ENCODE measurements around the gene PARD3B.
"Not testable (repeated sequence)": the region's sequence is repeated elsewhere in the genome, so short reads cannot be mapped to it uniquely, and the experiment has no call there.

PARD3B gene

GRCh38 chr2:205451901-205452512, 906.7 kb downstream of the PARD3B start:
- no peak for DNase-seq

DNA sequence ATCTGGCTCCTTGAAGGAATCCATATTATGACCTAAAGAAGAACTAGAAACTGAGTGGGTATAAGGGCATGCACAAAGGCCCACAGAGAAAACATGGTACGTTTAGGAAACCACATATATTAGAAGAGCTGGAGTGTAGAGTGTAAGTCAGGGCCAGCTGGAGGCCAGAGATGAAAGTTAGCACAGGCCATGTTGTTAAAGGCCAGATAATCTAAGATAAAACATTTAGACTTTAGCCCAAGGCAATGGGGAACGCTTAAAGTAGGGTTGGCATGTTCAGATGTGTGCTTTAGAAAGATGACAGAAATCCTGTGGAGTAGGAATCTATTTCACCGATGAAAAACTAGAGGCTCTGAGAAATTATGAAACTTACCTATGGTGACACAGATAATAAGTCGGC, 907.9 kb downstream of the PARD3B start:
- no peak for DNase-seq

DNA sequence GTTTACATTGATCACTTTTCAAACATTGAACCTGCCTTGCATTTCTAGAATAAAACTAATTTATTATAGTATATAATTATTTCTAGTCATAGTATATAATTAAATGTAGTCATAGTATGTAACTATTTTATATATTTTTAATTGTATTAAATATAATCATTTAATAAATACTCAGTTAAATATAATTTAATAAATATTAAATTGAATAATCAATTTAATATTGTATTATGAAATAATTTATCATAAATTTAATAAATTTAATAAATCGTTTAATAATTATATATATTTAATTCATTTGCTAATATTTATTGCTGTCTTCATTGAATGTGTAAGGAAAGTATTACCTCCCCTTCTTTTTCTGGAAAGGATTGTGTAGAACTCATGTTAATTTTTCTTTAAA, 911.4 kb downstream of the PARD3B start:
- no peak for DNase-seq

DNA sequence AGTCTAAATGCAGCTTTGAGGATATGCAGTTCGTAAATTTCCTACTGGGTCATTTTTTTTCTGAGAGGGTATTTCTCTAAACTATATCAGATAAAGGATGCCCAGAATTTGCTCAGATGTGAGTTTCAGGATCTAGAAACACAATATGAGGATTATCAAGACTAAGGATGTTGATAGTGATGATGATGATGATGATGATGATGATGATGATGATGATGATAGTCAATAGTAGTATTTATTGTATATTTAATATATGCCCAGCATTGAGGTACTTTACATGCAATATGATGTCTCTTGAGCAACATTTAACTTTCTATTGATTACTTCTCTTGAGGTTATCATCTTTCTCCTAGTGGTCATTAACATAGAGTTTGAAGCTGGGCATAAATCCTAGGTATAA, 914.9 kb downstream of the PARD3B start:
- DNase-seq, result no peak

GRCh38 chr2:205461169-205461568, 915.9 kb downstream of the PARD3B start:
- no peak for DNase-seq

GRCh38 chr2:205461678-205462665, 916.7 kb downstream of the PARD3B start:
- DNase-seq, result no peak

GRCh38 chr2:205462681-205463345, 917.5 kb downstream of the PARD3B start:
- DNase-seq, result no peak

GRCh38 chr2:205463466-205464025, 918.3 kb downstream of the PARD3B start:
- DNase-seq, result no peak

GRCh38 chr2:205464681-205465080, 919.4 kb downstream of the PARD3B start:
- no peak for DNase-seq

GRCh38 chr2:205465791-205466190, 920.5 kb downstream of the PARD3B start:
- no peak for DNase-seq

GRCh38 chr2:205471776-205472175, 926.5 kb downstream of the PARD3B start:
- no peak for DNase-seq

DNA sequence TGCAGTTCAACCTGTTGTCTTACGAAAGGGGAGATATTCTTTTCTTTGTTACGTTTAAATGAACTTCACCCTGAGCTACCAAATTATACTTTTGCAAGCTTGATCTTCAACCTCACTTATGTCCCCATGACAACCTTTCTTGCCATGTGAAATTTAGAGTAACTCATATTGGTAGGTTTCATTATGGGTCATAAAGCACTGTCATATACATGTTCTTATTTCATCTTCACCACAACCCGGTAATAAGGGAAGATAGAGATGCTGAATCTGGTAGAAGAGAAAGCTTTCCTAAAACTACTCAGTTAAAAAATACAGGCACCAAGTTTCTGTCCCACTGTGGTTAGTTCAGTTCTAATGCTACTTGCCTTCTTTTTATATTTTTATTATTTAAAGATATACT, 928.5 kb downstream of the PARD3B start:
- DNase-seq, result no peak

DNA sequence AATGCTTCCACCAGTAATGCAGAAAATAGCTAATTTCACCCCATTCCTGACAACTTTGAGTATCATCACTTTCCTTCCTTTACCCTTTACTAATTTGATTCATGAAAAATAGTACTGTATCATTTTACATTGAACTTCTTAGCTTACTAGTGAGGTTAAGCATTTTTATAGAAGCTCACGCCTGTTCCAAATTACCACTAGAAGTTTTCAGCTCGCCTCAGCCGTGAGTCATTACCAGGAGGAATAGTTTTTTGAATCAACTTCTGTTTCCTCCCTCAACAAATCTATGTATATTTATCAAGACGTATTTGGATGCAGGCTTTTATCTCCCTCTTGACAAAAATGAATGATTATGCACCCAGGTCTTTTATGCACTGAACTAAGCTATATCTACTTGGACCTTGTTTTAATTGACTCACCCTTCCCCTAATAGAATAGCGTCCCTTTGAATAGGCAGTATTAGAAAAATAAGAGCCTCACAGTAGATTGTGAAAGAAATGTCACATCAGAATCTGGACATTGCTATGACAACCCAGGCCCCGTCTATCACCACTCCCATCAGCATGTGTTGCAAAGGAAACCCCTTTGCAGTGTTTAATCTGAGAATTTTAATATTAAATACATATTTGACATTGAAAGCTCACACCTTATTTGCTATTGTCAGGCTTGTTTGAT, 929.6 kb downstream of the PARD3B start:
- no peak for DNase-seq

DNA sequence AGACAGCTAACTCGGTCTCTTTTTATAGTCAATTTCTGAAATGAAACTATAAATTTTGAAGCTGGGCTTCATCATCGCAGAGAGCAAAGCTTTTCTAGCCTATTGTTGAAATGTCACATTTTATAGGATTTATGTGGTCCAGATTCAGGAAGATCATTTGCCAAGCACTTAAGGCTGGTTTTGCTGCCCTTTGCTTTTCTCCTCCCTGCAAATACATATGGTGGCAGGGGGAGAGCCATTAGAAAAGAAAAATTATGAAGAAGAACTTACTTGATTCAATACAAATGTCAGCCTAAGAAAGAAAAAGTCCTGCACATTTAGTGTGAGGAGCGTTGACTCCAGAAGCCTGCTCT, 930.1 kb downstream of the PARD3B start:
- DNase-seq, result no peak

DNA sequence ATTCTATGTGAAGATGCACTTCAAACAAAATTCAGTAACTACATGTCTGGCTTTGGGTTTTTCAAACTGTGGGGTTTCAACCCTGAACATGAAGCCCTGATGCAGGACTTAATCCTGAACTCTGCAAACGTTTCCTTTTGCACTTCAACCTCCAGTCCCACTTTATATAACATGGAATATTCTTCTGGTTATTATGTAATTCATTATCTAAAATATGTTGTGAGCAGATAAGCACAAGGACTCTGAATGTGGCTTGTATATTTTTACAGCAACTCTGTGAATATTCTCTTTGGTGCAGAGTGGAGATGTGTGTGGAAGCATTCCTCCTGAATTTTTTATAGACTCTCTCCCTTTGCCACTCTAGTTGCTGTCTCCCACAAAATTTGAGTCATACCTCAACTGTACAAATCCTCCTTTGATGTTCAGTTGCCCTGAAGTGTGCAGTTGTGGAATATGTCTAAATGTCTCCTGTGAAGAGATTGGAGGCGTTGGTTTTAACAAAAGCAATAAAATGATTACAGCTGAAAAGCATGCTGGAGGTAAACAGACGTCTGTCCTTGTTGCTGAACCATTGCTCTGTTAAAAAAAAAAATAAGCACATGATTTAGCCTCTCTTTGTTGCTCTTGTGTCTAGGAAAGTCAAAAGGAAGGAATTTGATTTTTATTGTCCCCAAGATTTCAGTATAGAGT, 931.9 kb downstream of the PARD3B start:
- no peak for DNase-seq

GRCh38 chr2:205481861-205482260, 936.6 kb downstream of the PARD3B start:
- no peak for DNase-seq

DNA sequence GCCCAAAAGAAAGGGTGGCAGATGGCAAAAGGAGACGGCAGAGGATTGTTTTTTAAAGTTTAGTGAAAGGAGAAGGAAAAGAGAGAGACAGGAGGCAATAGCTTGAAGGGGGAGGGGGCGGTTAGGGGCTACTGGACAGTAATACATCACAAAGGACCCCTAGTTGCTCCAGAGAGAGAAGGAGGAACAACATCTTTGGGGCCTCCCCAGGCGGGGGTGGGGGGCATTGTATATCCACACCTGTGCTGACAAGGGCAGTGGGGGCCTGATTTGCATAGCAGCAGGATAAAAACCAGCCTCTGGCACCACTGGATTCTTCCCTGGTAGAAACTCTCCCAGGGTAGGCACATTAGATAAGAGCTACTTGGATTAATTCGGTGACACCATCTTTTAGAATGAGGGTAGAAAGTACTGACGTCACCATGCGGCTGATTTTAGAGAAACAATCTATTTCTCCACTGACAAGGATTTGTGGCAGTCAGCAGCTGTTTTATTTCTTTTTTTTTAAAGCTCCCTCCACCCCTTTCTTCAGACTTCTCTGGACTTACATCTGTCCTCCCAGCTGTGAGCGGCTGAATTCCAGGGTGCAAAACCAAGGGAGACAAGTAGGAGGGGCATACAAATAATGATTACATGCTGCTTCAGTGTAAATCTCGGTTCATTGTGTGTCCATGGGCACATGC, 937.3 kb downstream of the PARD3B start:
- DNase-seq, result no peak

DNA sequence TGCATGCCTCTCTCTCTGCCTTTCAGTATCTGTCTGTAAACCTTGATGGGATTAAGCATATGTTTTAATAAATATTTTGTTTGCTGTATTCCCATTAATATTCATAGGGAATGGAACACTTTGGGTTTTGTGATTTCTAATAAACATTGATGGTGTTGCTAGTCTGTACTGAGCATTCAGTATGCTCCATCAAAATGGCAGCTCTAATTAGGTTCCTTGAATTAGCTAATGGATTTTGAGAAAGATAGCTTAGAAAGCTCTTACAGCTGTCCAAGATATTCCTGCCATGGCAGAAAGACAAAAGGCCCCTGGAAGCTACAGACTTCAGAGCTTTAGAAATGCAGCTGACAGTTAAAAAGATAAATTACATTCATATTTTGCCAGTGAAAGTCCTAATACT, 937.8 kb downstream of the PARD3B start:
- no peak for DNase-seq

DNA sequence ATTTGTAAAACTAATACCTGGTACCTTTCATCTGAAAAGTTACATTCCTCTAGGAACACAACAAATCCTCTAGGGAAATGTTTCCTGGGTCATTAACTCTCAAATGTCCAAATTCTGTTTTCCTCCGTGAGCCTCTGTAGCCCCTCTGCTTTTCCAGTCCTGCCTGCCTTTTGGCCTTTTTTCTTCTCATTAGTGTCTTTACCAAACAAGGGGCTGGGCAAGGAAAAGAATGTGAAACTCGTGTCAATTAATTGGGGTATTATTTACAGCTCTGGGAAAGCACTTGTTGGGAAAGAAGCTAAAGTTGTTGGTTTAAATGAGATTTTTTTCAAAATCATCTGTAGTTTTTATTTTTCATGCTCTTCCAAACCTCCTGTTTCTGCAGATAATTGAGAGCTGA, 938.9 kb downstream of the PARD3B start:
- no peak for DNase-seq

GRCh38 chr2:205484764-205485163, 939.5 kb downstream of the PARD3B start:
- DNase-seq, result peak; percentile 30

DNA sequence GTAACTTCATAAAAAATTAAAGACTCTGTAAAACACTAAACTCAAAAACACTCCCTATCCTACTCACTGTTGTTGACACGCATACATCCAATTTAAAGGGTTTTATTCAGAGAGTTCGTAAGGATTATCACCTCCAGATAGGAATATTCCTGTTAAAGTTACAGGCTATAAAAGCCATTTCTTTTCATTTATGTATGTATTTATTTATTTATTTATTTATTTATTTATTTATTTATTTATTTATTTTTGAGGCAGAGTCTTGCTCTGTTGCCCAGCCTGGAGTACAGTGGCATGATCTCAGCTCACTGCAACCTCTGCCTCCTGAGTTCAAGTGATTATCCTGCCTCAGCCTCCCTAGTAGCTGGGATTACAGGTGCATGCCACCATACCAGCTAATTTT, 948.3 kb downstream of the PARD3B start:
- not testable (repeated sequence) for DNase-seq
